Retina (tissue), 1 donor: ENCODE data around the gene VAV3.

Experiments used
- DNase-seq: peaks from one replicate; pipeline ENCODE4 v3.0.0-alpha.2; 2016

VAV3 gene

GRCh38 chr1:107966550-107966949 is 1.6 kb upstream of the VAV3 start:
- DNase-seq, result no peak

- DNase-seq, result peak; percentile 69
Measured at GRCh38 chr1:107964336-107965109, 457 bp downstream of the VAV3 start.

GRCh38 chr1:107963601-107964335 is 1.2 kb downstream of the VAV3 start:
- no peak for DNase-seq

GRCh38 chr1:107963008-107963407 is 2.0 kb downstream of the VAV3 start:
- peak; percentile 7 for DNase-seq

- DNase-seq, result no peak
Measured at GRCh38 chr1:107954719-107955415, 10.1 kb downstream of the VAV3 start.

- DNase-seq, result no peak
Measured at GRCh38 chr1:107954126-107954525, 10.9 kb downstream of the VAV3 start.

- no peak for DNase-seq
Measured at GRCh38 chr1:107953556-107953955, 11.4 kb downstream of the VAV3 start.

GRCh38 chr1:107952989-107953388 is 12.0 kb downstream of the VAV3 start:
- no peak for DNase-seq

- DNase-seq, result no peak
Measured at GRCh38 chr1:107950464-107950863, 14.5 kb downstream of the VAV3 start.

- DNase-seq, result no peak
Measured at GRCh38 chr1:107949467-107950253, 15.3 kb downstream of the VAV3 start.

- no peak for DNase-seq
Measured at GRCh38 chr1:107946794-107947193, 18.2 kb downstream of the VAV3 start.

- DNase-seq, result no peak
Measured at GRCh38 chr1:107943694-107944093, 21.3 kb downstream of the VAV3 start.

- no peak for DNase-seq
Measured at GRCh38 chr1:107942814-107943213, 22.2 kb downstream of the VAV3 start.

GRCh38 chr1:107941531-107941930 is 23.4 kb downstream of the VAV3 start:
- DNase-seq, result no peak

GRCh38 chr1:107941123-107941522 is 23.9 kb downstream of the VAV3 start:
- no peak for DNase-seq

- DNase-seq, result no peak
Measured at GRCh38 chr1:107940701-107941100, 24.3 kb downstream of the VAV3 start.

- no peak for DNase-seq
Measured at GRCh38 chr1:107940017-107940577, 24.9 kb downstream of the VAV3 start.

- no peak for DNase-seq
Measured at GRCh38 chr1:107939256-107939655, 25.7 kb downstream of the VAV3 start.

- DNase-seq, result no peak
Measured at GRCh38 chr1:107936498-107937481, 28.2 kb downstream of the VAV3 start.

GRCh38 chr1:107935396-107936064 is 29.4 kb downstream of the VAV3 start:
- DNase-seq, result no peak

GRCh38 chr1:107934578-107934977 is 30.4 kb downstream of the VAV3 start:
- no peak for DNase-seq
